LNCAP (cell line): ENCODE data around the gene SH3BP2.

ENCODE experiments used
- TF ChIP-seq, protein P1 (sequence below): fragments of 450-650 bp; IDR thresholded peaks from 2 replicates; pipeline ENCODE4 v1.5.1; 2017; ENCODE audit warnings: mild to moderate bottlenecking

SH3BP2 gene

DNA sequence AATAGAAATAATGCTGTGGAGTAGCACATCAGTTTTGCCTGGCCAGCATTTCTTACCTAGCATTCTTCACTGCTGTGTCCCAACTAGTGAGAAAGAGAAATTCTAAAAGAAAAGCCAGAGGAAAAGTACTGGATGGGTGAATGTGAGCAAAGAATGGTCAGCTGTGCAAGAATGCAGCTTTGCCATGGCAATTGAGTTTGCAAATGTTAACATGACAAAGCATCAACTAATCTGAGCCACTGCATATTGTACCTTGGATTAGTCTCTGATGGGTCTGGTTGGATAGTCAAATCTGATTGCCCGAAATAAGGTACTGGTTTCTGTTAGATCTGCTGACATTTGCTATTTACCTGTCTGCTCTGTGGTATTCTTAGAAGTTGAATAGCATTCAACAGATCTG, 89.5 kb downstream of the SH3BP2 start:
- TF ChIP-seq, protein P1, sequence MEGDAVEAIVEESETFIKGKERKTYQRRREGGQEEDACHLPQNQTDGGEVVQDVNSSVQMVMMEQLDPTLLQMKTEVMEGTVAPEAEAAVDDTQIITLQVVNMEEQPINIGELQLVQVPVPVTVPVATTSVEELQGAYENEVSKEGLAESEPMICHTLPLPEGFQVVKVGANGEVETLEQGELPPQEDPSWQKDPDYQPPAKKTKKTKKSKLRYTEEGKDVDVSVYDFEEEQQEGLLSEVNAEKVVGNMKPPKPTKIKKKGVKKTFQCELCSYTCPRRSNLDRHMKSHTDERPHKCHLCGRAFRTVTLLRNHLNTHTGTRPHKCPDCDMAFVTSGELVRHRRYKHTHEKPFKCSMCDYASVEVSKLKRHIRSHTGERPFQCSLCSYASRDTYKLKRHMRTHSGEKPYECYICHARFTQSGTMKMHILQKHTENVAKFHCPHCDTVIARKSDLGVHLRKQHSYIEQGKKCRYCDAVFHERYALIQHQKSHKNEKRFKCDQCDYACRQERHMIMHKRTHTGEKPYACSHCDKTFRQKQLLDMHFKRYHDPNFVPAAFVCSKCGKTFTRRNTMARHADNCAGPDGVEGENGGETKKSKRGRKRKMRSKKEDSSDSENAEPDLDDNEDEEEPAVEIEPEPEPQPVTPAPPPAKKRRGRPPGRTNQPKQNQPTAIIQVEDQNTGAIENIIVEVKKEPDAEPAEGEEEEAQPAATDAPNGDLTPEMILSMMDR: no peak

DNA sequence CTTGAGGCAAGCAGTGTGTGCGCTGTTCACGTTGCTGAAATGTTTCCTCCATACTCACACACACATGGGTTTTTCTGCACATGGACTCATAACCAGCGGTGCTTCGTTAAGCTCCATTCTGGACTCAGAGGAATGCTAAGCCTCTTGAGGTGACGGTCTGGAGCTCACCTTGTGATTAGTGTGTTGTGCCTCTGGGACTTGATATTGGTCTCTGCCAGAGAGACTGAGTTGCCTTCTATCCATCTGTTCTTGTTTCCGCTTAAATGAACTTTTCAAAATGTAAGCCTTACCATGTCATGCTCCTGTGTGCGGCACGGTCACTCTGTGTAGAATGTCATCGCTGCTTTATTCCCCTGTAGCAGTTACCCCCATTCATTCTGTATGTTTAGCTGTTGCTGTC, 93.3 kb downstream of the SH3BP2 start:
- TF ChIP-seq, protein P1: no peak

DNA sequence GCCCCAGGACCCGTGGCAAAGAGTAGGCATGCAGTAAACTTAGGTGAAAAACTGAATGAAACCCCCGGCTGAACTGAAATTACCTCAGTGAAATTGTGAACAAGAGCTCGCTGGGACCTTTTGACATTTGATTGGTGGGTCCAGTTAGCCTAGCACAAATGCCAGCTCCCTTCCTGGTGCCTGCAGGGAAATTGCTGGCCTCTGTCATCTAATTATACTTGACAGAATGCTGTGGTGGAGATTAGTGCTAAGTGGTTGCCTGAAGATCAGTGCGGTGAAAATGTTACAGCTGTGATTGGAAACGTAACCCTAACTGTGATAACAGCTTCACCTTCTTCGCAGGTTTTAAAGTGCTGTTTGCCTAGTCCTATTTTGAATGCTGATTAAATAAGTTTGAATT, 93.7 kb downstream of the SH3BP2 start:
- TF ChIP-seq, protein P1: no peak

DNA sequence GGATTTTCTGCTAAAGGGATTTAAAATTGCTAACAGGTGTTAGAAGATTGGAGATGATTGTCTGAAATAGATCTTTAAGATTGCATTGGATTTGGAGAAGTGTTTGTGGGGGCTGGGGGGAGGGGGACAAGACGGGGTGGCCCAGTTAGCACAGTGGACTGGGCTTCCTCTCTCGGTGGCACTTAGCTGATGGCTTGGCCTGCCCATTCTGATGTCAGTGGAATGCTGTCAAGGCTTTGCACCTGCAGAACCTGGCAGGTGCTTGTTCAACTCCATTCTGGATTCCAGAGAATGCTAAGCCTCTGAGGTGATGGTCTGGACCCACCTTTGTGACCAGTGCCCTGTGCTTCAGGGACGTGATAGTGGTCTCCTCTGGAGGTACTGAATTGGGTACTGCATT, 94.5 kb downstream of the SH3BP2 start:
- TF ChIP-seq, protein P1: no peak

DNA sequence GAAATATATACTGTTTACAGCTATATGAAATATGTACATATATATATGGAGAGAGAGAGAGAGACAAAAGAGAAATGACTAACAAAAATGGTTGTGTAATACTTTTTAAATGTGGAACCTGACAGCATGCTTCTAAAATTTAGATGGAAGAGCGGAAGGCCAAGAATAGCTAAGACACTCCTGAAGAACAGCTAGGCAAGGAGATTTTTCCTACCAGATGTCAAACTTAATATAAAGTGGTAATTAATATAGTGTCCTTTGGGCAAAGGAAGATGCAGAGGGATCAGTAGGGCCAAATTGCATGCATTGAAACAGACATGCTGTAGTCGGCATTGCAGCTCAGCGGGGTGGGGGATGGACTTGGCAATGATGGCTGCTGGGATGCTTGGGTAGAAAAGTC, 96.0 kb downstream of the SH3BP2 start:
- TF ChIP-seq, protein P1: no peak
